Suprapubic skin (tissue), 3 donors: ENCODE results near the gene CDH4.

Source experiments
- CTCF ChIP-seq, 2 donors: fragments of 200-600 bp in 1 of 2; fragments of 450-650 bp in 1 of 2; sonication (generic) in 1 of 2; IDR thresholded peaks; one replicate each; pipeline ENCODE4 v1.5.1; 2016 to 2019; ENCODE audit warnings: antibody characterized with exemption in 2 of 2, mild to moderate bottlenecking in 1 of 2, moderate library complexity in 1 of 2
- EP300 ChIP-seq: sonication (generic); formaldehyde crosslinking; IDR thresholded peaks from one replicate; pipeline ENCODE4 v1.6.1; 2017; ENCODE audit warnings: antibody characterized with exemption
- POLR2A ChIP-seq, 2 donors: fragments of 450-650 bp; IDR thresholded peaks; one replicate each; pipeline ENCODE4 v1.6.1; 2017; ENCODE audit warnings: antibody characterized with exemption in 2 of 2, mild to moderate bottlenecking in 2 of 2, moderate library complexity in 2 of 2

- TF ChIP-seq CTCF (IDR thresholded peaks at IDR 0.05) = no peak
- TF ChIP-seq POLR2A (IDR thresholded peaks at IDR 0.05) = no peak
- no peak for TF ChIP-seq EP300
Measured at GRCh38 chr20:61801428-61801827, 549.4 kb downstream of the CDH4 start.
